ENCODE results near the gene PHF21A.

GRCh38 chr11:46044601-46045000, 76.7 kb downstream of the PHF21A start:
- TF ChIP-seq CTCF (IDR thresholded peaks at IDR 0.05 in 4 of 5, conservative IDR thresholded peaks at IDR 0.05 in 1 of 5) (no peak), POLR2A (IDR thresholded peaks at IDR 0.05) (no peak)

All from gastrocnemius medialis (tissue), 4 donors.